ENCODE data around the gene ARR3. TPM values are rescaled to one million over a fixed set of nuclear protein-coding genes. Genes with fewer than 3 reads are reported as not detected.
"Not testable (repeated sequence)": the region's sequence is repeated elsewhere in the genome, so short reads cannot be mapped to it uniquely, and the experiment has no call there.

ARR3 gene
- polyA plus RNA-seq, 1 donor (not counting 4 experiments of a cell fraction or from before 2014, with no cell fraction given) = not detected

DNA sequence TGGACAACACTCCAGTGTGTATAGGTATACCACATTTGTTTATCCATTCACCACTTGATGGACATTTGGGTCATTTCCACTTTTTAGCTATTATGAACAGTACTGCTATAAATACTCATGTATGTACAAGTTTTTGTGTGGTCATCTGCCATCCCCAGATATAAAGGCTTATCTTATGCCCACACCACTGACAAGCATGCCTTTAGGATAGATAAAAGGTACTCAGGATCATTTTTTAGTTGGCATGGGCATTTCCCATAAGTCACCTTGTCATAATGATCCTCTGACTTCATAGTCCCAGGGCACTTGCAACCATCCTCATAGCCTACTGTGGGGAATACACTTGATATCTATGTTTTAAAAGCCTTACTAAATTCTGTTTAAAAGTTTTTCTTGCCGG lies 27.4 kb upstream of the ARR3 start:
- no peak for DNase-seq (ENCODE audit: low read depth, low spot score)

DNA sequence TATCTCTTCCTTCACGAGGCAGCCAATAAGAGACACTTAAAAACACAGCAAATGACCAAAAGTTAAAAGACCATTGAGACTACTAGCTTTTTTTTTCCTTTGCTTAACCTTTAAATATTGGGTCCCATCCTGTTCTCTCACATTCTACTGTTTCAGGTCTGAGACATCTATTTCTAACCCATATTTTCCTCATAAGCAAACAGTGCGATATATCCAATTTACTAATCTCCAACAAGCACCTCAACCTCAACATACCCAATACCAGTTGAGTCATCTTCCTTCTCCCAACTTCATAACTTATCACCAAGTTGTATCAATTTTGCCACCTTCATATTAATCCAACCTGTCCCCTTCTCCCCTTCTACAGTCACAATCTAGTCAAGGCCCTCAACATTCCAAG lies 26.6 kb upstream of the ARR3 start:
- no peak for DNase-seq (ENCODE audit: low read depth, low spot score)
- Histone ChIP-seq H3K4me3 (ENCODE audit: control insufficient read depth in 2 of 3, extremely low read depth in 1 of 3, insufficient read depth in 2 of 3, low read depth in 1 of 3, low read length in 3 of 3) (no peak overlapping the region), H3K36me3 (ENCODE audit: control insufficient read depth in 2 of 2, extremely low read depth in 1 of 2, insufficient read depth in 2 of 2, low read length in 2 of 2) (no peaks in the 10 kb centered on the region), H3K27ac (ENCODE audit: control insufficient read depth, insufficient read depth, low read length) (no peak overlapping the region), H4K20me1 (ENCODE audit: control insufficient read depth, extremely low read depth, insufficient read depth, low read length) (no peaks in the 10 kb centered on the region), H3K79me2 (ENCODE audit: control insufficient read depth, insufficient read depth, low read length) (no peaks in the 10 kb centered on the region), H3K9me1 (ENCODE audit: control insufficient read depth, extremely low read depth, insufficient read depth, low read length) (no peaks in the 10 kb centered on the region), H3K4me2 (ENCODE audit: control insufficient read depth, extremely low read depth, insufficient read depth, low read depth, low read length) (no peak overlapping the region), H3K4me1 (ENCODE audit: control insufficient read depth, extremely low read depth, insufficient read depth, low read length) (peaks cover 5% of the 10 kb centered on the region), H2AFZ (ENCODE audit: control insufficient read depth, low read length) (no peak overlapping the region), H3K9me3 (ENCODE audit: control insufficient read depth, low read depth, low read length) (no peaks in the 10 kb centered on the region), H3K27me3 (ENCODE audit: control insufficient read depth, extremely low read depth, insufficient read depth, low read length) (no peaks in the 10 kb centered on the region), H3K9ac (ENCODE audit: control insufficient read depth, extremely low read depth, insufficient read depth, low read length) (no peak overlapping the region)
- FAIRE-seq = no peak
- TF ChIP-seq, protein P1, sequence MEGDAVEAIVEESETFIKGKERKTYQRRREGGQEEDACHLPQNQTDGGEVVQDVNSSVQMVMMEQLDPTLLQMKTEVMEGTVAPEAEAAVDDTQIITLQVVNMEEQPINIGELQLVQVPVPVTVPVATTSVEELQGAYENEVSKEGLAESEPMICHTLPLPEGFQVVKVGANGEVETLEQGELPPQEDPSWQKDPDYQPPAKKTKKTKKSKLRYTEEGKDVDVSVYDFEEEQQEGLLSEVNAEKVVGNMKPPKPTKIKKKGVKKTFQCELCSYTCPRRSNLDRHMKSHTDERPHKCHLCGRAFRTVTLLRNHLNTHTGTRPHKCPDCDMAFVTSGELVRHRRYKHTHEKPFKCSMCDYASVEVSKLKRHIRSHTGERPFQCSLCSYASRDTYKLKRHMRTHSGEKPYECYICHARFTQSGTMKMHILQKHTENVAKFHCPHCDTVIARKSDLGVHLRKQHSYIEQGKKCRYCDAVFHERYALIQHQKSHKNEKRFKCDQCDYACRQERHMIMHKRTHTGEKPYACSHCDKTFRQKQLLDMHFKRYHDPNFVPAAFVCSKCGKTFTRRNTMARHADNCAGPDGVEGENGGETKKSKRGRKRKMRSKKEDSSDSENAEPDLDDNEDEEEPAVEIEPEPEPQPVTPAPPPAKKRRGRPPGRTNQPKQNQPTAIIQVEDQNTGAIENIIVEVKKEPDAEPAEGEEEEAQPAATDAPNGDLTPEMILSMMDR (optimal IDR thresholded peaks at IDR 0.05 in 1 of 3, IDR thresholded peaks at IDR 0.05 in 1 of 3, conservative IDR thresholded peaks at IDR 0.05 in 1 of 3; ENCODE audit: extremely low read depth in 1 of 3, insufficient read depth in 2 of 3, low read length in 3 of 3) = no peak
- TF ChIP-seq EZH2 (IDR thresholded peaks at IDR 0.05; ENCODE audit: low read length) = no peak
- dilution Hi-C loops (cut with MboI; ENCODE audit: extremely low pct_ligation_motif_present, low sequenced_read_pairs) = no loop called here

More for the DNA sequence above, 27.4 kb upstream of the ARR3 start:
- Histone ChIP-seq H3K36me3 (ENCODE audit: control insufficient read depth in 2 of 2, extremely low read depth in 1 of 2, insufficient read depth in 2 of 2, low read length in 2 of 2) (no peaks in the 10 kb centered on the region), H3K79me2 (ENCODE audit: control insufficient read depth, insufficient read depth, low read length) (no peaks in the 10 kb centered on the region), H3K4me2 (ENCODE audit: control insufficient read depth, extremely low read depth, insufficient read depth, low read depth, low read length) (no peak overlapping the region), H3K9me3 (ENCODE audit: control insufficient read depth, low read depth, low read length) (no peaks in the 10 kb centered on the region), H3K4me1 (ENCODE audit: control insufficient read depth, extremely low read depth, insufficient read depth, low read length) (peaks cover 5% of the 10 kb centered on the region), H3K9ac (ENCODE audit: control insufficient read depth, extremely low read depth, insufficient read depth, low read length) (no peak overlapping the region), H3K4me3 (ENCODE audit: control insufficient read depth in 2 of 3, extremely low read depth in 1 of 3, insufficient read depth in 2 of 3, low read depth in 1 of 3, low read length in 3 of 3) (no peak overlapping the region), H3K27ac (ENCODE audit: control insufficient read depth, insufficient read depth, low read length) (no peak overlapping the region), H3K9me1 (ENCODE audit: control insufficient read depth, extremely low read depth, insufficient read depth, low read length) (no peaks in the 10 kb centered on the region), H2AFZ (ENCODE audit: control insufficient read depth, low read length) (no peak overlapping the region), H3K27me3 (ENCODE audit: control insufficient read depth, extremely low read depth, insufficient read depth, low read length) (no peaks in the 10 kb centered on the region), H4K20me1 (ENCODE audit: control insufficient read depth, extremely low read depth, insufficient read depth, low read length) (no peaks in the 10 kb centered on the region)
- dilution Hi-C loops (cut with MboI; ENCODE audit: extremely low pct_ligation_motif_present, low sequenced_read_pairs) = no loop called here
- FAIRE-seq = no peak
- TF ChIP-seq, protein P1 (optimal IDR thresholded peaks at IDR 0.05 in 1 of 3, IDR thresholded peaks at IDR 0.05 in 1 of 3, conservative IDR thresholded peaks at IDR 0.05 in 1 of 3; ENCODE audit: extremely low read depth in 1 of 3, insufficient read depth in 2 of 3, low read length in 3 of 3) = no peak
- no peak for TF ChIP-seq EZH2 (IDR thresholded peaks at IDR 0.05; ENCODE audit: low read length)

DNA sequence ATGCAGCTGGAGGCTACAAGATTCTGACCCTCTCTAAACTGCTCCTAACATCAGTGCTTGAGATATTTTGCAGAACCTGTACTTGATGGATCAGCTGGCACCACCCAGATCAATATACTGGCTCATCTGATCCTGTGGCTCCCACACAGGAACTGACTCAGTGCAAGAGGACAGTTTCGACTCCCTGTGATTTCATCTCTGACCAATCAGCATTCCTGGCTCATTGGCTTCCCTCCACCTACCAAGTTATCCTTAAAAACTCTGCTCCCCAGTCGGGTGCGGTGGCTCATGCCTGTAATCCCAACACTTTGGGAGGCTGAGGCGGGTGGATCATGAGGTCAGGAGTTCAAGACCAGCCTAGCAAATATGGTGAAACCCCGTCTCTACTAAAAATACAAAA lies 24.5 kb upstream of the ARR3 start:
- H4K20me1 ChIP-seq (ENCODE audit: control insufficient read depth, extremely low read depth, insufficient read depth, low read length); DNase-seq (ENCODE audit: low read depth, low spot score); H3K27ac ChIP-seq (ENCODE audit: control insufficient read depth, insufficient read depth, low read length); dilution Hi-C loops (cut with MboI; ENCODE audit: extremely low pct_ligation_motif_present, low sequenced_read_pairs); H3K79me2 ChIP-seq (ENCODE audit: control insufficient read depth, insufficient read depth, low read length); H3K36me3 ChIP-seq (ENCODE audit: control insufficient read depth in 2 of 2, extremely low read depth in 1 of 2, insufficient read depth in 2 of 2, low read length in 2 of 2); H3K9me1 ChIP-seq (ENCODE audit: control insufficient read depth, extremely low read depth, insufficient read depth, low read length); H3K4me2 ChIP-seq (ENCODE audit: control insufficient read depth, extremely low read depth, insufficient read depth, low read depth, low read length); H2AFZ ChIP-seq (ENCODE audit: control insufficient read depth, low read length); H3K9me3 ChIP-seq (ENCODE audit: control insufficient read depth, low read depth, low read length); H3K4me1 ChIP-seq (ENCODE audit: control insufficient read depth, extremely low read depth, insufficient read depth, low read length); FAIRE-seq; H3K9ac ChIP-seq (ENCODE audit: control insufficient read depth, extremely low read depth, insufficient read depth, low read length); H3K4me3 ChIP-seq (ENCODE audit: control insufficient read depth in 2 of 3, extremely low read depth in 1 of 3, insufficient read depth in 2 of 3, low read depth in 1 of 3, low read length in 3 of 3); H3K27me3 ChIP-seq (ENCODE audit: control insufficient read depth, extremely low read depth, insufficient read depth, low read length): not testable (repeated sequence)
